ENCODE measurements around the gene SLC7A14. TPM values are rescaled to one million over a fixed set of nuclear protein-coding genes. Genes with fewer than 3 reads are reported as not detected.
A peak's percentile ranks its signal among the peaks of the same experiment; 100 is the strongest.

The SLC7A14 gene
- total and polyA plus RNA-seq, 2 experiments from 2014 or later: 0.05 TPM; not detected in 1

- Histone ChIP-seq H3K27ac (peak overlapping the region; percentile 36), H2AFZ (peak overlapping the region; percentile 79), H3K9me2 (ENCODE audit: insufficient read depth) (no peaks in the 10 kb centered on the region), H3K36me3 (ENCODE audit: low read depth) (no peaks in the 10 kb centered on the region), H3K9me3 (ENCODE audit: low read depth) (no peaks in the 10 kb centered on the region), H3F3A (ENCODE audit: insufficient read depth) (peaks cover 26% of the 10 kb centered on the region), H3K27me3 (replicated peaks; ENCODE audit: insufficient read depth) (no peaks in the 10 kb centered on the region), H3K4me1 (ENCODE audit: insufficient read depth) (peaks cover 32% of the 10 kb centered on the region), H3K4me2 (ENCODE audit: unreplicated experiment) (peak overlapping the region; percentile 51), H3K79me2 (ENCODE audit: insufficient read depth) (no peaks in the 10 kb centered on the region), H3K4me3 (peak overlapping the region; percentile 39; the same call in 1 of the 2 replicates), H4K20me1 (ENCODE audit: insufficient read depth) (no peaks in the 10 kb centered on the region), H3K9ac (0 out of 2 replicates have a peak overlapping the region, but pooled peaks have one; percentile 27)
- no peak for TF ChIP-seq EZH2 (IDR thresholded peaks at IDR 0.05; ENCODE audit: insufficient read depth, poor library complexity, severe bottlenecking)
- TF ChIP-seq EZH2phosphoT487 (IDR thresholded peaks at IDR 0.05; ENCODE audit: insufficient read depth, low read depth): no peak
- peak; percentile 60 for DNase-seq
- 36 to 50% methylated on average over 6 to 9 of the region's 9 CpGs for WGBS, 2 experiments (ENCODE audit: low coverage in 1 of 2, low lambda C conversion rate in 2 of 2, missing lambda C conversion rate in 2 of 2)
- in situ Hi-C loops (cut with MboI): no loop called here
These were observed 115.5 kb downstream of the SLC7A14 start for GRCh38 chr3:170470063-170471016.

GRCh38 chr3:170469151-170470062 is 116.5 kb downstream of the SLC7A14 start:
- Histone ChIP-seq H2AFZ (no peak overlapping the region), H3K36me3 (ENCODE audit: low read depth) (no peaks in the 10 kb centered on the region), H3K9me3 (ENCODE audit: low read depth) (no peaks in the 10 kb centered on the region), H3K9ac (no peak overlapping the region), H3F3A (ENCODE audit: insufficient read depth) (peaks cover 26% of the 10 kb centered on the region), H3K27me3 (replicated peaks; ENCODE audit: insufficient read depth) (no peaks in the 10 kb centered on the region), H3K4me1 (ENCODE audit: insufficient read depth) (peaks cover 30% of the 10 kb centered on the region), H3K4me3 (no peak overlapping the region), H3K4me2 (ENCODE audit: unreplicated experiment) (peak overlapping the region; percentile 51), H3K27ac (no peak overlapping the region), H3K9me2 (ENCODE audit: insufficient read depth) (no peaks in the 10 kb centered on the region), H3K79me2 (ENCODE audit: insufficient read depth) (no peaks in the 10 kb centered on the region), H4K20me1 (ENCODE audit: insufficient read depth) (no peaks in the 10 kb centered on the region)
- TF ChIP-seq EZH2phosphoT487 (IDR thresholded peaks at IDR 0.05; ENCODE audit: insufficient read depth, low read depth) (0 out of 2 replicates have a peak, but pooled peaks have one; percentile 37), EZH2 (IDR thresholded peaks at IDR 0.05; ENCODE audit: insufficient read depth, poor library complexity, severe bottlenecking) (no peak)
- peak; percentile 65 for DNase-seq
- in situ Hi-C loops (cut with MboI): no loop called here
- 24 to 26% methylated on average over 5 of the region's 5 CpGs for WGBS, 2 experiments (ENCODE audit: low coverage in 1 of 2, low lambda C conversion rate in 2 of 2, missing lambda C conversion rate in 2 of 2)

GRCh38 chr3:170467571-170468147 is 118.2 kb downstream of the SLC7A14 start:
- in situ Hi-C loops (cut with MboI): no loop called here
- H3K36me3 ChIP-seq (ENCODE audit: low read depth): no peaks in the 10 kb centered on the region
- no peak overlapping the region for H2AFZ ChIP-seq
- no peak overlapping the region for H3K9ac ChIP-seq
- no peaks in the 10 kb centered on the region for H3K9me2 ChIP-seq (ENCODE audit: insufficient read depth)
- WGBS, 2 experiments (ENCODE audit: low coverage in 1 of 2, low lambda C conversion rate in 2 of 2, missing lambda C conversion rate in 2 of 2): 81 to 83% methylated on average over 7 of the region's 7 CpGs
- H3K9me3 ChIP-seq (ENCODE audit: low read depth): no peaks in the 10 kb centered on the region
- no peak for TF ChIP-seq EZH2phosphoT487 (IDR thresholded peaks at IDR 0.05; ENCODE audit: insufficient read depth, low read depth)
- TF ChIP-seq EZH2 (IDR thresholded peaks at IDR 0.05; ENCODE audit: insufficient read depth, poor library complexity, severe bottlenecking): no peak
- no peaks in the 10 kb centered on the region for H3K79me2 ChIP-seq (ENCODE audit: insufficient read depth)
- peaks cover 26% of the 10 kb centered on the region for H3F3A ChIP-seq (ENCODE audit: insufficient read depth)
- no peaks in the 10 kb centered on the region for H4K20me1 ChIP-seq (ENCODE audit: insufficient read depth)
- no peak overlapping the region for H3K27ac ChIP-seq
- no peak overlapping the region for H3K4me3 ChIP-seq
- no peaks in the 10 kb centered on the region for H3K27me3 ChIP-seq (replicated peaks; ENCODE audit: insufficient read depth)
- H3K4me2 ChIP-seq (ENCODE audit: unreplicated experiment): no peak overlapping the region
- peaks cover 30% of the 10 kb centered on the region for H3K4me1 ChIP-seq (ENCODE audit: insufficient read depth)
- no peak for DNase-seq

GRCh38 chr3:170467007-170467406 is 118.9 kb downstream of the SLC7A14 start:
- H3K4me3 ChIP-seq: no peak overlapping the region
- H3K4me2 ChIP-seq (ENCODE audit: unreplicated experiment): no peak overlapping the region
- 81 to 86% methylated on average over 14 of the region's 14 CpGs for WGBS, 2 experiments (ENCODE audit: low coverage in 1 of 2, low lambda C conversion rate in 2 of 2, missing lambda C conversion rate in 2 of 2)
- TF ChIP-seq EZH2phosphoT487 (IDR thresholded peaks at IDR 0.05; ENCODE audit: insufficient read depth, low read depth) (no peak), EZH2 (IDR thresholded peaks at IDR 0.05; ENCODE audit: insufficient read depth, poor library complexity, severe bottlenecking) (no peak)
- no peaks in the 10 kb centered on the region for H3K9me2 ChIP-seq (ENCODE audit: insufficient read depth)
- H3K79me2 ChIP-seq (ENCODE audit: insufficient read depth): no peaks in the 10 kb centered on the region
- no peaks in the 10 kb centered on the region for H4K20me1 ChIP-seq (ENCODE audit: insufficient read depth)
- H3F3A ChIP-seq (ENCODE audit: insufficient read depth): peaks cover 26% of the 10 kb centered on the region
- no peaks in the 10 kb centered on the region for H3K36me3 ChIP-seq (ENCODE audit: low read depth)
- in situ Hi-C loops (cut with MboI): no loop called here
- peaks cover 30% of the 10 kb centered on the region for H3K4me1 ChIP-seq (ENCODE audit: insufficient read depth)
- H3K9me3 ChIP-seq (ENCODE audit: low read depth): no peaks in the 10 kb centered on the region
- H3K27me3 ChIP-seq (replicated peaks; ENCODE audit: insufficient read depth): no peaks in the 10 kb centered on the region
- H3K9ac ChIP-seq: no peak overlapping the region
- no peak overlapping the region for H3K27ac ChIP-seq
- H2AFZ ChIP-seq: no peak overlapping the region
- no peak for DNase-seq

All from GM23248 (cell line).